H1 (cell line): ENCODE results near the gene MGMT.

Experiments used
- CTCF ChIP-seq, 3 experiments: IDR thresholded peaks; 1 replicate in 2 of 3; 2 replicates in 1 of 3; pipeline versions ENCODE4 v1.5.1 to v1.6.1; 2011; ENCODE audit warnings: low read length in 3 of 3, mild to moderate bottlenecking in 3 of 3, inconsistent platforms in 2 of 3, low read depth in 1 of 3, moderate library complexity in 1 of 3; ENCODE audit not compliant: insufficient read depth in 1 of 3; ENCODE audit errors: control extremely low read depth in 1 of 3
- RNF2 ChIP-seq: fragments of 200-900, 300-1000 bp; sonication (generic); IDR thresholded peaks from 2 replicates; pipeline ENCODE4 v1.7.1; 2016; ENCODE audit warnings: borderline replicate concordance, low read depth, mild to moderate bottlenecking, antibody characterized with exemption, low read length; ENCODE audit not compliant: poor library complexity, severe bottlenecking; ENCODE audit errors: missing control alignments

DNA sequence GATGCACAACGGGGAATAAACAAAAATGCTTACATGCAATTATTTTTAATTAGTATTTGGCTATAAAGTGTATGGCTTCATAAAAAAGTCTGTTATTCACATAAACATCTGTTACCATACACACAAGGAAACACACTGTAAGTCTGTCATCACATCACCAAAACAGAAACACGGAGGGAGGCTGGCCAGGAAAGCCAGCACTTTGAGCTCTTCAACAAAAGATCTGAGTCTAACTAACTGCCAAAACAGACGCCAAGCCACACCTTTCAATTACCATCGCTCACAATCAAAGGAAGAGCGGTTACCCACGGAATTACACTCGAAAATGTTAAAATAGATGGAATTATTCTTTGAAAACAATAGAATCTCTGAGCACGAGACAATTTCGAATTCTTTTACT, 49.2 kb upstream of the MGMT start:
- TF ChIP-seq RNF2 = no peak
- TF ChIP-seq CTCF (IDR thresholded peaks at IDR 0.05; ENCODE audit: control extremely low read depth in 1 of 3, insufficient read depth in 1 of 3, low read depth in 1 of 3, low read length in 3 of 3) = no peak
